Activated CD8-positive, alpha-beta memory T cell treated with anti-CD3 and anti-CD28 coated beads, Interleukin-2, amount 10 ng/mL, durations not matched to agents 7 days and 5 days (primary cell): Measurements from ENCODE around the gene INS. TPM values are rescaled to one million over a fixed set of nuclear protein-coding genes. Genes with fewer than 3 reads are reported as not detected.
"Not testable (repeated sequence)": the region's sequence is repeated elsewhere in the genome, so short reads cannot be mapped to it uniquely, and the experiment has no call there.

Experiments
- ATAC-seq: fragments of 150-1000 bp; cut with Tn5 transposase; one replicate; pipeline ENCODE4 v1.10.0; 2021; ENCODE audit warnings: moderate library complexity
- CTCF ChIA-PET: fragments of 350-600 bp; sonication (Branson Sonifier 250); formaldehyde crosslinking; loops from one replicate; lab custom pipeline; 2021; ENCODE audit warnings: antibody characterized with exemption; lab: Charles Lee
- DNase-seq: peaks from one replicate; pipeline ENCODE4 v3.0.0-alpha.2; 2020
- H3K27ac Mint-ChIP-seq: one replicate; pipeline ENCODE4 v1.8.0; 2021; ENCODE audit warnings: mild to moderate bottlenecking, mixed read lengths
- H3K27me3 Mint-ChIP-seq: one replicate; pipeline ENCODE4 v1.8.0; 2021; ENCODE audit warnings: mixed read lengths
- H3K36me3 Mint-ChIP-seq: one replicate; pipeline ENCODE4 v1.8.0; 2021; ENCODE audit warnings: mild to moderate bottlenecking, mixed read lengths
- H3K4me1 Mint-ChIP-seq: one replicate; pipeline ENCODE4 v1.8.0; 2021; ENCODE audit warnings: mixed read lengths
- H3K4me3 Mint-ChIP-seq: one replicate; pipeline ENCODE4 v1.8.0; 2021; ENCODE audit warnings: mild to moderate bottlenecking, moderate library complexity, mixed read lengths
- H3K9me3 Mint-ChIP-seq: one replicate; pipeline ENCODE4 v1.8.0; 2022; ENCODE audit warnings: low read depth, mixed read lengths
- total RNA-seq, 2 experiments: library from RNA; stranded (reverse); gene quantifications; one replicate each; pipeline ENCODE4 v1.2.3, GENCODE V29; 2021

Gene INS
- total RNA-seq, 2 experiments from 2014 or later, result not detected

DNA sequence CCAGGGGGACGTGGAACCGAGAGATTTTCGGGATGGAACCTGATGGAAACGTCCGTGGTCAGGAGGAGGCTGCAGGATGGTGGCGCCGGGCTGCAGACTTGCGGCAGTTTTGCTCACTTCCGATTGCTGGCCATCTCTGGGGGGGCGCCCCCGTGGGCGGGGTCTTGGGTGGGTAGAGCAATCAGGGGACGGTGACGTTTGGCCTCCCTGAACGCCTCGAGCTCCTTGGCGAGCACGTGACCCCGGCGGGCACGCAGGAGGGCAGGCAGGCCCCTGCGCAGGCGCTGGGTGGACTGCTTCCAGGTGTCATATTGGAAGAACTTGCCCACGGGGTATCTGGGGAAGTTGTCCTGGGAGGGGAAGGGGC lies 28.2 kb downstream of the INS start:
- CTCF ChIA-PET, result interaction anchor here (1.5 kb wide), 1 partner anchor 18 kb away, joined by 6 read pairs; no protein-coding TSS in a partner anchor
- peaks cover 8% of the 10 kb centered on the region for H3K9me3 Mint-ChIP-seq
- no peak for DNase-seq

GRCh38 chr11:2132246-2132645 lies 28.8 kb downstream of the INS start:
- Mint-ChIP-seq H3K4me3 (no peak overlapping the region), H3K4me1 (no peaks in the 10 kb centered on the region), H3K27me3 (peaks cover 47% of the 10 kb centered on the region), H3K27ac (no peak overlapping the region), H3K36me3 (no peaks in the 10 kb centered on the region), H3K9me3 (peaks cover 8% of the 10 kb centered on the region)
- ATAC-seq (no peak), DNase-seq (no peak)
- CTCF ChIA-PET, result no interaction called here

More for the DNA sequence above, 28.2 kb downstream of the INS start:
- Mint-ChIP-seq H3K27ac (no peak overlapping the region), H3K4me3 (no peak overlapping the region), H3K4me1 (no peaks in the 10 kb centered on the region), H3K36me3 (no peaks in the 10 kb centered on the region), H3K27me3 (peaks cover 52% of the 10 kb centered on the region)
- no peak for ATAC-seq

- Mint-ChIP-seq H3K27ac (no peak overlapping the region), H3K9me3 (peaks cover 8% of the 10 kb centered on the region), H3K27me3 (peaks cover 42% of the 10 kb centered on the region), H3K4me1 (no peaks in the 10 kb centered on the region), H3K36me3 (no peaks in the 10 kb centered on the region), H3K4me3 (no peak overlapping the region)
- no peak for DNase-seq
- ATAC-seq, result no peak
- CTCF ChIA-PET, result no interaction called here
These were observed 29.4 kb downstream of the INS start for GRCh38 chr11:2131371-2132236.

- H3K9me3 Mint-ChIP-seq, result peaks cover 8% of the 10 kb centered on the region
- CTCF ChIA-PET, result no interaction called here
- H3K4me1 Mint-ChIP-seq, result no peaks in the 10 kb centered on the region
- no peak for ATAC-seq
- H3K4me3 Mint-ChIP-seq, result no peak overlapping the region
- H3K27ac Mint-ChIP-seq, result no peak overlapping the region
- DNase-seq, result no peak
- H3K36me3 Mint-ChIP-seq, result no peaks in the 10 kb centered on the region
- H3K27me3 Mint-ChIP-seq, result peaks cover 35% of the 10 kb centered on the region
These were observed 30.1 kb downstream of the INS start for GRCh38 chr11:2130881-2131352.

DNA sequence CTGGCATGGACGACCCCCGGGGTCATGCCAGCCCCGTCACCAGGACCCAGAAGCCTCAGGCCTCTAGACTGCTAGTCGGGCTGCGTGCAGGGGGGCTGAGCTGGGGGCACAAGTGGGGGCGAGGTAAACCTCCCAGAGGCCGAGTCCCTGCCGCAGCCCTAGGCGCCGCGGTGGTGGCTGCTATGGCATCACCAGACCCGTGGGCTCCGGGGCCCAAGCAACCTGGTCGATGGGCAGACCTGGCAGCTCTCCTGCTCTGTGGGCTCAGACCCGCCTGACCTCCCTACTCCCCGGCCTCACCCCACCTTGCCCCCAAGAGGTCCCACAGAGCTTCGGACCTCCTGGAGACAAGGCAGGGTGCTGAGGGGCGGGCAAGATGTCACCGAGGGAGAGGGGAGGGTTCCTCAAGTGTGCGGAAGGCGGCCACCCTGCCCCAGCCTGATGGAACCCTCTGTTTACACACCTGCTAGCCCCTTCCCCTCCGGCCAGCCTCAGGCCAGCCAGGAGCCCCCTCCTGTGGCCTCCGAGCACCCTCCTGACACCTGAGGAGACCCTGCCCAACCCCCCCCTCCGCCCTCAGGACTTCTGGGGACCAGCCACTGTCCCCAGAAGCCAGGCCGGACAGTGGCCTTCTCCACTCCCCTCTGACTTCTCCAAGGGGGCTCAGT lies 31.2 kb downstream of the INS start:
- Mint-ChIP-seq H3K27ac (no peak overlapping the region), H3K9me3 (peaks cover 8% of the 10 kb centered on the region), H3K4me3 (no peak overlapping the region), H3K27me3 (peaks cover 25% of the 10 kb centered on the region), H3K36me3 (no peaks in the 10 kb centered on the region), H3K4me1 (no peaks in the 10 kb centered on the region)
- DNase-seq, result no peak
- ATAC-seq, result no peak
- CTCF ChIA-PET, result no interaction called here

GRCh38 chr11:2129308-2129698 lies 31.7 kb downstream of the INS start:
- Mint-ChIP-seq H3K36me3 (no peaks in the 10 kb centered on the region), H3K4me3 (no peak overlapping the region), H3K27ac (no peak overlapping the region), H3K4me1 (no peaks in the 10 kb centered on the region), H3K27me3 (peaks cover 25% of the 10 kb centered on the region), H3K9me3 (peaks cover 8% of the 10 kb centered on the region)
- no peak for DNase-seq
- CTCF ChIA-PET, result no interaction called here
- ATAC-seq, result no peak

- Mint-ChIP-seq H3K36me3 (no peaks in the 10 kb centered on the region), H3K9me3 (peaks cover 8% of the 10 kb centered on the region), H3K27ac (no peak overlapping the region), H3K27me3 (peaks cover 22% of the 10 kb centered on the region), H3K4me1 (no peaks in the 10 kb centered on the region), H3K4me3 (no peak overlapping the region)
- CTCF ChIA-PET, result no interaction called here
- ATAC-seq, result no peak
- DNase-seq, result no peak
These were observed 32.3 kb downstream of the INS start for GRCh38 chr11:2128511-2129307.

GRCh38 chr11:2128130-2128510 lies 32.9 kb downstream of the INS start:
- no peak overlapping the region for H3K27ac Mint-ChIP-seq
- H3K4me1 Mint-ChIP-seq, result no peaks in the 10 kb centered on the region
- peaks cover 17% of the 10 kb centered on the region for H3K27me3 Mint-ChIP-seq
- H3K36me3 Mint-ChIP-seq, result no peaks in the 10 kb centered on the region
- peaks cover 8% of the 10 kb centered on the region for H3K9me3 Mint-ChIP-seq
- CTCF ChIA-PET, result interaction anchor here (1.2 kb wide), 1 partner anchor 475 kb away, joined by 4 read pairs; no protein-coding TSS in a partner anchor
- no peak overlapping the region for H3K4me3 Mint-ChIP-seq
- DNase-seq, result no peak
- ATAC-seq, result no peak

DNA sequence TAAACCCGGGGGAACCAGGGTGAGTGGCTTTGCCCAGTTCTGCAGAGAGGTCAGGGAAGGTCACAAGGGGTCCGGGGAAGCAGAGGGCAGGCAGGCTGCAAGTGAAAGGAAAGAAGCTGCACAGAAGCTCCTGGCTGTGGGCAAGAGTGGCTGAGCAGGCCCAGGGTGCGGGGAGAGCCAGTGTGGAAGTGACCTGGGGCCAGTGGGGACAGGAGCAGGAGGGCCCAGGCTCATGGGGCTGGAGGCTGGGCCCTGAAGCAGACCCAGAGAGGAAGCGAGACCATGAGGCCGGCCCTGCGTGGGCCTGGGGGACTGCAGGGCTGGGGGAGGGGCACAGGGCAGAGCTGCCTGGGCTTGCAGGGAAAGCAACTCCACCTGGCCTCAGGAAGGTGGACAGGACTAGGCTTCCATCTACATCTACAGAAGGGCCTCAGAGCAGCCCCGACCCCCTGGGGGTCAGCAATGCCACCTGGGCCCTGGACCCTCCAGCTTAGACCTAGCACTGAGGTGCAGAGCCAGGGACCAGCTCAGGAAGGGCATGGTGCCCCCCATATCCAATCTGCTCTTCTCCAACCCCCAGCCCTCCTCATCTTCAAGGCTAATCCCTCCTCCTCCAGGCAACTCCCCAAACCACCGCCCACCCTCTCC lies 33.4 kb downstream of the INS start:
- CTCF ChIA-PET, result interaction anchor here (1.2 kb wide), 1 partner anchor 475 kb away, joined by 4 read pairs; no protein-coding TSS in a partner anchor
- no peak for ATAC-seq
- H3K36me3 Mint-ChIP-seq, result no peaks in the 10 kb centered on the region
- peaks cover 8% of the 10 kb centered on the region for H3K9me3 Mint-ChIP-seq
- H3K4me3 Mint-ChIP-seq, result no peak overlapping the region
- H3K27me3 Mint-ChIP-seq, result peaks cover 12% of the 10 kb centered on the region
- H3K4me1 Mint-ChIP-seq, result no peaks in the 10 kb centered on the region
- DNase-seq, result no peak
- no peak overlapping the region for H3K27ac Mint-ChIP-seq

- DNase-seq (no peak), ATAC-seq (no peak)
- Mint-ChIP-seq H3K27me3 (peaks cover 4% of the 10 kb centered on the region), H3K4me3 (no peak overlapping the region), H3K4me1 (no peaks in the 10 kb centered on the region), H3K36me3 (no peaks in the 10 kb centered on the region), H3K27ac (no peak overlapping the region), H3K9me3 (peaks cover 4% of the 10 kb centered on the region)
- CTCF ChIA-PET, result no interaction called here
These were observed 34.4 kb downstream of the INS start for GRCh38 chr11:2126520-2127085.

- H3K4me3 Mint-ChIP-seq, H3K9me3 Mint-ChIP-seq, ATAC-seq, H3K27me3 Mint-ChIP-seq, H3K4me1 Mint-ChIP-seq, H3K27ac Mint-ChIP-seq, H3K36me3 Mint-ChIP-seq, DNase-seq: not testable (repeated sequence)
- CTCF ChIA-PET, result interaction anchor here (1.0 kb wide), 1 partner anchor 26 kb away, joined by 3 read pairs; no protein-coding TSS in a partner anchor
These were observed 36.1 kb downstream of the INS start for GRCh38 chr11:2124736-2125484.

DNA sequence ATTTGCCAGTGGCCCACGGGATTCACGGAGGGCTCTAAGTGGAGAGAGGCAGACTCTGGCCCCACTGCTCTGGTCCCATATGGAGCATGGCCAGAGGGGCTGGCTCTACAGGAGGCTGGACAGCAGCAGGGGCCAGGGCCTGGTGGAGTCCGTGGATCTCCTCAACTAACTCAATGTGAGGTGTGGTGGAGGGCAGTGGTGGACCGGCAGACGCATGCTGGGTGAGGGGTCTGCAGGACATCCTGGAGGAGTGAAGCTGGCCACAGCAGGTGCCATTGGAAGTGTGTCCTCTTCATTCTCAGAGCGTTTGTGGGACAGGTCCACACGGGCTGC lies 37.4 kb downstream of the INS start:
- no peak overlapping the region for H3K27ac Mint-ChIP-seq
- ATAC-seq (no peak), DNase-seq (no peak)
- CTCF ChIA-PET, result interaction anchor here (1.0 kb wide), 1 partner anchor 28 kb away, joined by 3 read pairs; no protein-coding TSS in a partner anchor
- H3K4me3 Mint-ChIP-seq, result no peak overlapping the region
- H3K27me3 Mint-ChIP-seq, result peaks cover 7% of the 10 kb centered on the region
- no peaks in the 10 kb centered on the region for H3K4me1 Mint-ChIP-seq
- no peaks in the 10 kb centered on the region for H3K36me3 Mint-ChIP-seq
- no peaks in the 10 kb centered on the region for H3K9me3 Mint-ChIP-seq
